ENCODE data around the gene DNAAF5. TPM values are rescaled to one million over a fixed set of nuclear protein-coding genes. Genes with fewer than 3 reads are reported as not detected.

The DNAAF5 gene
- total RNA-seq, 1 donor from 2014 or later, result 15.2 TPM

DNA sequence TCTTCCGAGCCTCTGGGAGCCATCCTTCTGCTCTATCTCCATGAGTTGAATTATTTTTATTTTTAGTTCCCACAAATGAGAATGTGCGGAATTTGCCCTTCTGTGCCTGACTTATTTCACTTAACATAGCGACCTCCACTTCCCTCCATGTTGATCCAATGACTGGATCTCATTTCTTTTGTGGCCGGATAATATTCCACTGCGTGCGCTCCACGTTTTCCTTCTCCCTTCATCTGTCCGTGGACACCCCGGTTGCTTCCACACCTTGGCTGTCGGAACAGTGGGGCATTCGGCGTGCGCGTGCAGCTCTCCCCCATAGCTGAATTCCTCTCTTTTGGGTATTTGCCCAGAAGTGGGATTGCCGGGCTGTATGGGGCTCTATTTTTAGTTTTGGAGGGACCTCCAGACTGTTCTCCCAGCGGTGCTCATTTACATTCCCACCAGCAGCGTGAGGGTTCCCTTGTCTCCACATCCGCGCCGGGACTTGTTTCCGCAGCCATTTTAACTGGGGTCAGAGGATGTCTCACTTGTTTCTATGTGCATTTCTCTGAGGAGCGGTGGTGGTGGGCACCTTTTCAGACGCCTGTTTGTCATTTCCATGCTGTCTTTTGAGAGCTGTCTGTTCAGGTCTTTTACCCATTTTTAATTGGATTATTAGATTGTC, 54.8 kb downstream of the DNAAF5 start:
- Mint-ChIP-seq H3K9me3 (ENCODE audit: unreplicated experiment) (peaks cover 2% of the 10 kb centered on the region), H3K4me3 (ENCODE audit: unreplicated experiment) (no peak overlapping the region), H3K27ac (ENCODE audit: unreplicated experiment) (no peak overlapping the region), H3K4me1 (ENCODE audit: low read depth, unreplicated experiment) (no peaks in the 10 kb centered on the region), H3K36me3 (ENCODE audit: unreplicated experiment) (no peaks in the 10 kb centered on the region), H3K27me3 (ENCODE audit: unreplicated experiment) (peaks cover 5% of the 10 kb centered on the region)
- TF ChIP-seq, protein P1, sequence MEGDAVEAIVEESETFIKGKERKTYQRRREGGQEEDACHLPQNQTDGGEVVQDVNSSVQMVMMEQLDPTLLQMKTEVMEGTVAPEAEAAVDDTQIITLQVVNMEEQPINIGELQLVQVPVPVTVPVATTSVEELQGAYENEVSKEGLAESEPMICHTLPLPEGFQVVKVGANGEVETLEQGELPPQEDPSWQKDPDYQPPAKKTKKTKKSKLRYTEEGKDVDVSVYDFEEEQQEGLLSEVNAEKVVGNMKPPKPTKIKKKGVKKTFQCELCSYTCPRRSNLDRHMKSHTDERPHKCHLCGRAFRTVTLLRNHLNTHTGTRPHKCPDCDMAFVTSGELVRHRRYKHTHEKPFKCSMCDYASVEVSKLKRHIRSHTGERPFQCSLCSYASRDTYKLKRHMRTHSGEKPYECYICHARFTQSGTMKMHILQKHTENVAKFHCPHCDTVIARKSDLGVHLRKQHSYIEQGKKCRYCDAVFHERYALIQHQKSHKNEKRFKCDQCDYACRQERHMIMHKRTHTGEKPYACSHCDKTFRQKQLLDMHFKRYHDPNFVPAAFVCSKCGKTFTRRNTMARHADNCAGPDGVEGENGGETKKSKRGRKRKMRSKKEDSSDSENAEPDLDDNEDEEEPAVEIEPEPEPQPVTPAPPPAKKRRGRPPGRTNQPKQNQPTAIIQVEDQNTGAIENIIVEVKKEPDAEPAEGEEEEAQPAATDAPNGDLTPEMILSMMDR (IDR thresholded peaks at IDR 0.05; ENCODE audit: partially characterized antibody, unreplicated experiment), result no peak
- no peak for DNase-seq

DNA sequence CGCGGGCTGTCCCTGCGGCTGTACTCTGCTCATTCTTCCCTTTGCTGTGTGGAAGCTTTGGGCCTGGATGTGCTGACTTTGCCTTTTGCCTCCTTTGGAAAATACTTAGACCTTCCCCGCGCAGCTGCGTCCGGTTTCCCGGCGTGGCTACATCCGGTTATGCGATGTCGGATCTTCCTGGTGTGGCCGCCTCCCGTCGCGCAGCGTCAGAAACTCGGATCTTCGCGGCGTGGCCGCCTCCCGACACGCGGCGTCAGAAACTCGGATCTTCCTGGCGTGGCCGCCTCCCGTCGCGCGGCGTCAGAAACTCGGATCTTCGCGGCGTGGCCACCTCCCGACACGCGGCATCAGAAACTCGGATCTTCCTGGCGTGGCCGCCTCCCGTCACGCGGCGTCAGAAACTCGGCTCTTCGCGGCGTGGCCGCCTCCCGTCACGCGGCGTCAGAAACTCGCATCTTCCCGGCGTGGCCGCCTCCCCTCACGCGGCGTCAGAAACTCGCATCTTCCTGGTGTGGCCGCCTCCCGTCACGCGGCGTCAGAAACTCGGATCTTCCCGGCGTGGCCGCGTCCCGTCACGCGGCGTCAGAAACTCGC, 55.5 kb downstream of the DNAAF5 start:
- TF ChIP-seq, protein P1 (IDR thresholded peaks at IDR 0.05; ENCODE audit: partially characterized antibody, unreplicated experiment), result no peak
- H3K27me3 Mint-ChIP-seq (ENCODE audit: unreplicated experiment), result peaks cover 5% of the 10 kb centered on the region
- no peaks in the 10 kb centered on the region for H3K36me3 Mint-ChIP-seq (ENCODE audit: unreplicated experiment)
- H3K9me3 Mint-ChIP-seq (ENCODE audit: unreplicated experiment), result peaks cover 2% of the 10 kb centered on the region
- H3K4me3 Mint-ChIP-seq (ENCODE audit: unreplicated experiment), result no peak overlapping the region
- no peak for DNase-seq
- no peaks in the 10 kb centered on the region for H3K4me1 Mint-ChIP-seq (ENCODE audit: low read depth, unreplicated experiment)
- H3K27ac Mint-ChIP-seq (ENCODE audit: unreplicated experiment), result no peak overlapping the region

DNA sequence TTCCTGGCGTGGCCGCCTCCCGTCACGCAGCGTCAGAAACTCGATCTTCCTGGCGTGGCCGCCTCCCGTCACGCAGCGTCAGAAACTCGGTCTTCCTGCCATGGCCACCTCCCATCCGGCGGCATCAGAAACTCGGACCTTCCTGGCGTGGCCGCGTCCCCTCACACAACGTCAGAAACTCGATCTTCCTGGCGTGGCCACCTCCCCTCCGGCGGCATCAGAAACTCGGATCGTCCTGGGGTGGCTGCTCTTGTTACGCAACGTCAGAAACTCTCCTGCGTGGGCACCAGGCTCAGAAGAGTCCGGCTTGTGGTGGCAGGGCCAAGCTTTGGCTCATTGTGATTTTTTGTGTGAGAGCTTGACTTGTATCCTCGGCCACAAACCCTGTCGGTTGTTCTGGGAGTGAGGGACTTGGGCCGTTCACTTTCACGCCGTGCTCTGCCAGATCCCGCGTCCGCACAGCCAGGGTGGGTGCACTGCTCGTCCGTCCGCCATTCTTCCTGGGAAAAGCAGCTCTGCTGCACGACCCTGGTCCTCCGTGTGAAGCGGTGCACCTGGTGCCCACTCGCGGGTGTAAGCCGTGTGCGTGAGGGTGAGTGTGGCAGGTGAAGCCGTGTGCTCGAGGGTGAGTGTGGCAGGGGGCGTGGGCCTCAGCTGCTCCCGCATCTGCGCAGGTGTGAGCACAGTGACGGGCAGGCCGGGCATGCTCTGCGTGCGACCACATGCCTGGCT, 56.4 kb downstream of the DNAAF5 start:
- peaks cover 2% of the 10 kb centered on the region for H3K27me3 Mint-ChIP-seq (ENCODE audit: unreplicated experiment)
- no peaks in the 10 kb centered on the region for H3K36me3 Mint-ChIP-seq (ENCODE audit: unreplicated experiment)
- no peak overlapping the region for H3K4me3 Mint-ChIP-seq (ENCODE audit: unreplicated experiment)
- peaks cover 2% of the 10 kb centered on the region for H3K9me3 Mint-ChIP-seq (ENCODE audit: unreplicated experiment)
- TF ChIP-seq, protein P1 (IDR thresholded peaks at IDR 0.05; ENCODE audit: partially characterized antibody, unreplicated experiment), result no peak
- DNase-seq, result no peak
- H3K4me1 Mint-ChIP-seq (ENCODE audit: low read depth, unreplicated experiment), result no peaks in the 10 kb centered on the region
- H3K27ac Mint-ChIP-seq (ENCODE audit: unreplicated experiment), result no peak overlapping the region

DNA sequence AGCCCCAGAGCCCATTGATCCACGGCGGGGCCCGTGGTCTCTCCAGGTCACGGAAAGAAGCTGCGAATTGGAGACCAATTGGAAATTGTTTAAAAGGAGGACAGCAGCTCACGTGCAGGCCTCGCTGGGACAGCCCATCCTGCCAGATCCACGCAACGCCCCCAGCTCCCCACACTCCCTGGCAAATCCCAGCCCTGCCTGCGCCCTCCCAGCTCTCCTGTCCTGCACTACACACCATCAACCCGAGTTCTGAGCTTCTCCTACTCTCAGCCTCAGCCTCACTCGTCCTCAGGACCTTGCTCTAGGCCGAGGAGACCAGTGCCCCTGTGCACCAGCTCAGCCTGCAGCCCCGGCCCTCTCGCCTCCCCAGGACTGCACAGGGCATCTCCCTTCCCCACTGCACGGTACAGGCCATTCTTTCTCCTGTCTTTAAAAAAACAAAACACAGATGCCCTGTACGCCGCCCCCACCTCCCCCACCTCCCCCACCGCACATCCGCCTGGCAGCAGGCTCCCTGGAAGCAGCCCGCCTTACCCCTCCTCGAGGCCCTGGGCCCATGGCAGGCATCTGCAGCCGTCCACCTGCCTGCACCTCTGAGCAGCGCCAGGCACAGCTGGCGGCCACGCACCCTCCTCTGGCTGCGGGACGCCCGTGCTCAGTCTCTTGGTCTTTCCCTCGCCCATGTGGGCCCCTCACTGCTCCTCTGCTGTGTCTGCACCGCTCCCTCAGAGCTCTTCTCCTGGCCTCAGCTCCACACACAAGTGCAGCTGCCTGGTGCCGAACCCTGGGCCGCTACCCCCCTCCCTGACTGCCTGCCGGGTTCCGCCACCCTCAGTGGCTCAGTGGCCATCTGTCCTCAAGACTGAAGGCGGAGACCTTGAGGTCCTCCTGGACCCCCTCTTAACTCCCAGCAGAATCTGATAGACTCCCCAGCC, 57.3 kb downstream of the DNAAF5 start:
- Mint-ChIP-seq H3K36me3 (ENCODE audit: unreplicated experiment) (peaks cover 3% of the 10 kb centered on the region), H3K27ac (ENCODE audit: unreplicated experiment) (no peak overlapping the region), H3K27me3 (ENCODE audit: unreplicated experiment) (peaks cover 2% of the 10 kb centered on the region), H3K4me3 (ENCODE audit: unreplicated experiment) (no peak overlapping the region), H3K4me1 (ENCODE audit: low read depth, unreplicated experiment) (no peaks in the 10 kb centered on the region), H3K9me3 (ENCODE audit: unreplicated experiment) (peaks cover 4% of the 10 kb centered on the region)
- no peak for DNase-seq
- TF ChIP-seq, protein P1 (IDR thresholded peaks at IDR 0.05; ENCODE audit: partially characterized antibody, unreplicated experiment), result no peak
